Fibroblast of lung (primary cell): ENCODE data around the gene LRRK2. TPM values are rescaled to one million over a fixed set of nuclear protein-coding genes. Genes with fewer than 3 reads are reported as not detected.

Source experiments
- DNase-seq, 2 donors: peaks; one replicate each; pipeline versions ENCODE4 v3.0.0 to v3.0.0-alpha.2; 2010; ENCODE audit warnings: low read depth in 2 of 2
- H2AFZ ChIP-seq: 2 replicates; pipeline ENCODE4 v1.5.1; 2012; ENCODE audit warnings: low read length, control low read depth, inconsistent platforms
- H3K27ac ChIP-seq: 2 replicates; pipeline ENCODE4 v1.5.1; 2011; ENCODE audit warnings: low read length, control low read depth; ENCODE audit not compliant: insufficient read depth
- H3K27me3 ChIP-seq: 2 replicates; pipeline ENCODE4 v1.5.1; 2011; ENCODE audit warnings: mild to moderate bottlenecking, low read length; ENCODE audit not compliant: control insufficient read depth, insufficient read depth
- H3K36me3 ChIP-seq: 2 replicates; pipeline ENCODE4 v1.5.1; 2011; ENCODE audit warnings: low read length; ENCODE audit not compliant: control insufficient read depth, insufficient read depth
- H3K4me1 ChIP-seq: 2 replicates; pipeline ENCODE4 v1.5.1; 2011; ENCODE audit warnings: low read length; ENCODE audit not compliant: control insufficient read depth, insufficient read depth; ENCODE audit errors: extremely low read depth
- H3K4me2 ChIP-seq: 2 replicates; pipeline ENCODE4 v1.5.1; 2011; ENCODE audit warnings: low read length, control low read depth; ENCODE audit not compliant: insufficient read depth; ENCODE audit errors: extremely low read depth
- H3K4me3 ChIP-seq, 4 experiments: fragments of 200-600 bp in 1 of 4; sonication (generic) in 1 of 4; replicated peaks in 1 of 4; 2 replicates each; pipeline ENCODE4 v1.5.1; 2011 to 2016; ENCODE audit warnings: low read length in 4 of 4, low read depth in 3 of 4, mild to moderate bottlenecking in 3 of 4, control low read depth in 2 of 4, inconsistent platforms in 1 of 4, mixed read lengths in 1 of 4; ENCODE audit not compliant: insufficient read depth in 1 of 4; ENCODE audit errors: control extremely low read depth in 1 of 4
- H3K79me2 ChIP-seq: 2 replicates; pipeline ENCODE4 v1.5.1; 2012; ENCODE audit warnings: mild to moderate bottlenecking, low read length, inconsistent platforms; ENCODE audit not compliant: control insufficient read depth, insufficient read depth
- H3K9ac ChIP-seq: 2 replicates; pipeline ENCODE4 v1.5.1; 2011; ENCODE audit warnings: mild to moderate bottlenecking, low read length, control low read depth; ENCODE audit not compliant: insufficient read depth
- H3K9me3 ChIP-seq: 2 replicates; pipeline ENCODE4 v1.5.1; 2012; ENCODE audit warnings: low read depth, low read length; ENCODE audit not compliant: control insufficient read depth, insufficient read depth
- H4K20me1 ChIP-seq: 2 replicates; pipeline ENCODE4 v1.5.1; 2011; ENCODE audit warnings: low read length; ENCODE audit not compliant: control insufficient read depth, insufficient read depth; ENCODE audit errors: extremely low read depth
- CTCF ChIP-seq, 2 donors: IDR thresholded peaks in 1 of 2; conservative IDR thresholded peaks in 1 of 2; 1 replicate in 1 of 2; 2 replicates in 1 of 2; pipeline ENCODE4 v1.5.1; 2011 to 2012; ENCODE audit warnings: low read length in 2 of 2, control low read depth in 1 of 2, inconsistent platforms in 1 of 2, low read depth in 1 of 2, mild to moderate bottlenecking in 1 of 2
- EZH2 ChIP-seq: IDR thresholded peaks from 2 replicates; pipeline ENCODE4 v1.5.1; 2012; ENCODE audit warnings: low read length, control low read depth, mild to moderate bottlenecking; ENCODE audit errors: missing control alignments
- polyA plus RNA-seq, 2 donors: library from polyadenylated mRNA; depleted of rRNA in 1 of 2; stranded (reverse) in 1 of 2; unstranded in 1 of 2; fragments of >200 nt; gene quantifications; 2 replicates each; pipeline ENCODE4 v1.2.1, GENCODE V29; 2011 to 2012; ENCODE audit warnings: missing spikeins in 1 of 2
- total RNA-seq: library from RNA; depleted of rRNA; stranded (reverse); fragments of >200 nt; gene quantifications from 2 replicates; pipeline ENCODE4 v1.2.1, GENCODE V29; 2014

The LRRK2 gene
- total and polyA plus RNA-seq, 2 donors (not counting 1 experiment from before 2014, with no cell fraction given) = 2.2 to 14.0 TPM

DNA sequence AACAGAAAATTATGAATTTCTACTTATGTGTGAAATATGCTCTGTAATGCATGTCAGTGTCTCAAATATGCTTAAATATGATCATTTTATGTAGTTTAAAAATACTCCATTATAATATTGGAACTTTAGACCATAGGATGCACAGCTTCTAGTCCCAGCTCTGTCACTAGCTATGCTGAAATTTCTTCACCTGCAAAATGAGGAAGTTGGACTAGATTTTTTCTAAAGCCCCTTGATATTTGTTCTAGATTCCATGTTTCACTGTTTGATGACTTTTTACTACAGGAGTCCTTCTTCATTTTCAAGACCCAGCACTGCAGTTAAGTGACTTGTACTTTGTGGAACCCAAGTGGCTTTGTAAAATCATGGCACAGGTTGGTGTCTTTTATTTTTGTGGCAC, 90.1 kb downstream of the LRRK2 start:
- H3K9me3 ChIP-seq = no peaks in the 10 kb centered on the region
- H4K20me1 ChIP-seq = no peaks in the 10 kb centered on the region
- no peaks in the 10 kb centered on the region for H3K79me2 ChIP-seq
- no peak overlapping the region for H3K9ac ChIP-seq
- H2AFZ ChIP-seq = no peak overlapping the region
- H3K27me3 ChIP-seq = no peaks in the 10 kb centered on the region
- no peaks in the 10 kb centered on the region for H3K4me1 ChIP-seq
- no peak overlapping the region for H3K4me2 ChIP-seq
- no peak for DNase-seq
- H3K36me3 ChIP-seq = no peaks in the 10 kb centered on the region
- H3K4me3 ChIP-seq = no peak overlapping the region
- no peak overlapping the region for H3K27ac ChIP-seq
- no peak for TF ChIP-seq EZH2
- no peak for TF ChIP-seq CTCF (conservative IDR thresholded peaks at IDR 0.05 in 1 of 2, IDR thresholded peaks at IDR 0.05 in 1 of 2; ENCODE audit: low read depth in 1 of 2, low read length in 2 of 2)

- no peak overlapping the region for H3K27ac ChIP-seq
- no peak overlapping the region for H3K4me3 ChIP-seq
- no peak for TF ChIP-seq CTCF (conservative IDR thresholded peaks at IDR 0.05 in 1 of 2, IDR thresholded peaks at IDR 0.05 in 1 of 2; ENCODE audit: low read depth in 1 of 2, low read length in 2 of 2)
- TF ChIP-seq EZH2 = no peak
- H3K27me3 ChIP-seq = no peaks in the 10 kb centered on the region
- no peak overlapping the region for H2AFZ ChIP-seq
- DNase-seq = no peak
- no peaks in the 10 kb centered on the region for H3K36me3 ChIP-seq
- no peaks in the 10 kb centered on the region for H3K9me3 ChIP-seq
- no peaks in the 10 kb centered on the region for H3K79me2 ChIP-seq
- H3K9ac ChIP-seq = no peak overlapping the region
- H3K4me1 ChIP-seq = no peaks in the 10 kb centered on the region
- no peak overlapping the region for H3K4me2 ChIP-seq
- H4K20me1 ChIP-seq = no peaks in the 10 kb centered on the region
Measured at GRCh38 chr12:40315375-40315774, 90.6 kb downstream of the LRRK2 start.

DNA sequence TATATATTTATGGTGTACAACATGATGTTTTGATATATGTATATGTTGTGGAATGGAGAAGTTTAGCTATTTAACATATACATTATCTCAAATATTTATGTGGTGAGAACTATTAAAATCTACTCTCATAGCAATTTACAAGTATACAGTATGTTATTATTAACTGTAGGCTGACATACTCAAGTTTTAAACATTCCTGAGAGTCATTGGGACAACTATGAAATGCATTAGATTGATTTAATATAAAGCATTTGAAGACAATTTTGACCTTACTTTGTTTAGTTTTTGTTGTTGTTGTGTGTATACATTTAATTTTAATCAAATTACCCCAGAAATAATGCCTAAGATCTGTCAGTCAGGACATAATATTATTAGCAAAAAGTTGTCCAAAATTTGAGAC, 99.5 kb downstream of the LRRK2 start:
- DNase-seq = no peak
- Histone ChIP-seq H3K4me2 (no peak overlapping the region), H3K27me3 (no peaks in the 10 kb centered on the region), H4K20me1 (no peaks in the 10 kb centered on the region), H3K27ac (no peak overlapping the region), H3K36me3 (no peaks in the 10 kb centered on the region), H2AFZ (no peak overlapping the region), H3K9ac (no peak overlapping the region), H3K4me1 (no peaks in the 10 kb centered on the region), H3K9me3 (no peaks in the 10 kb centered on the region), H3K79me2 (no peaks in the 10 kb centered on the region), H3K4me3 (no peak overlapping the region)
- no peak for TF ChIP-seq EZH2
- TF ChIP-seq CTCF (conservative IDR thresholded peaks at IDR 0.05 in 1 of 2, IDR thresholded peaks at IDR 0.05 in 1 of 2; ENCODE audit: low read depth in 1 of 2, low read length in 2 of 2) = no peak
